IMR-90 (cell line): ENCODE results near the gene RCN1. TPM values are rescaled to one million over a fixed set of nuclear protein-coding genes. Genes with fewer than 3 reads are reported as not detected.

ENCODE experiments used
- ATAC-seq: fragments of 200-7000 bp; cut with Tn5 transposase; 2 replicates; pipeline ENCODE4 v1.9.1; 2020; ENCODE audit warnings: low read depth, mild to moderate bottlenecking, moderate library complexity
- BruUV-seq: library from RNA; stranded (reverse); fragments of 400-500 nt; replicated peaks from 2 replicates; lab custom pipeline; 2021; lab: Mats Ljungman, UMichigan
- CTCF ChIA-PET: fragments of 300-600 bp; formaldehyde crosslinking; extraction: SDS; loops from one replicate; lab custom pipeline; 2021; ENCODE audit warnings: antibody characterized with exemption; lab: Yijun Ruan, JAX
- POLR2A ChIA-PET: fragments of 300-600 bp; sonication (Branson Sonifier 250); formaldehyde crosslinking; loops from one replicate; lab custom pipeline; 2022; ENCODE audit warnings: antibody characterized with exemption; ENCODE audit not compliant: unreplicated experiment; lab: Charles Lee
- DNase-seq: peaks from one replicate; pipeline ENCODE4 v3.0.0; 2013
- H2AFZ ChIP-seq: replicated peaks from 2 replicates; pipeline ENCODE3; 2013; ENCODE audit warnings: low read length, mild to moderate bottlenecking; ENCODE audit not compliant: poor library complexity
- H2AK5ac ChIP-seq: 2 replicates; pipeline ENCODE4 v1.6.1; 2013; ENCODE audit warnings: low read depth, low read length, inconsistent platforms
- H2AK9ac ChIP-seq: replicated peaks from 2 replicates; pipeline ENCODE3; 2013; ENCODE audit warnings: mild to moderate bottlenecking, low read depth, low read length, moderate library complexity; ENCODE audit not compliant: poor library complexity
- H2BK120ac ChIP-seq: 2 replicates; pipeline ENCODE4 v1.6.1; 2013; ENCODE audit warnings: low read depth, low read length, inconsistent platforms
- H2BK15ac ChIP-seq: 3 replicates; pipeline ENCODE4 v1.6.1; 2013; ENCODE audit warnings: low read depth, low read length, inconsistent platforms
- H2BK20ac ChIP-seq: 2 replicates; pipeline ENCODE4 v1.6.1; 2013; ENCODE audit warnings: low read depth, mild to moderate bottlenecking, inconsistent platforms, low read length, moderate library complexity
- H2BK5ac ChIP-seq: 2 replicates; pipeline ENCODE4 v1.6.1; 2013; ENCODE audit warnings: mild to moderate bottlenecking, low read depth, low read length, inconsistent platforms; ENCODE audit not compliant: poor library complexity, severe bottlenecking
- H3K14ac ChIP-seq: replicated peaks from 2 replicates; pipeline ENCODE4 v1.6.1; 2013; ENCODE audit warnings: low read depth, low read length, inconsistent platforms
- H3K18ac ChIP-seq: 2 replicates; pipeline ENCODE4 v1.6.1; 2013; ENCODE audit warnings: low read depth, low read length, control low read depth
- H3K23ac ChIP-seq: 2 replicates; pipeline ENCODE4 v1.6.1; 2013; ENCODE audit warnings: low read depth, low read length, inconsistent platforms
- H3K27ac ChIP-seq: 2 replicates; pipeline ENCODE4 v1.5.1; 2013; ENCODE audit warnings: mild to moderate bottlenecking, control low read depth, low read length; ENCODE audit not compliant: insufficient read depth
- H3K27me3 ChIP-seq: 2 replicates; pipeline ENCODE4 v1.6.1; 2013; ENCODE audit warnings: low read length; ENCODE audit not compliant: control insufficient read depth, insufficient read depth
- H3K36me3 ChIP-seq: 2 replicates; pipeline ENCODE4 v1.6.1; 2013; ENCODE audit warnings: low read length, mixed read lengths; ENCODE audit not compliant: control insufficient read depth, insufficient read depth
- H3K4ac ChIP-seq: 2 replicates; pipeline ENCODE4 v1.6.1; 2013; ENCODE audit warnings: low read depth, low read length, inconsistent platforms
- H3K4me1 ChIP-seq: 2 replicates; pipeline ENCODE4 v1.6.1; 2013; ENCODE audit warnings: low read length, mixed read lengths; ENCODE audit not compliant: control insufficient read depth, insufficient read depth
- H3K4me2 ChIP-seq: 2 replicates; pipeline ENCODE4 v1.6.1; 2013; ENCODE audit warnings: low read depth, mild to moderate bottlenecking, control low read depth, low read length, moderate library complexity
- H3K4me3 ChIP-seq: 2 replicates; pipeline ENCODE4 v1.5.1; 2013; ENCODE audit warnings: low read depth, mild to moderate bottlenecking, control low read depth, low read length, moderate library complexity; ENCODE audit not compliant: insufficient read depth
- H3K56ac ChIP-seq: 2 replicates; pipeline ENCODE4 v1.6.1; 2013; ENCODE audit warnings: low read length, inconsistent platforms; ENCODE audit not compliant: insufficient read depth; ENCODE audit errors: extremely low read depth
- H3K79me1 ChIP-seq, 2 experiments: 2 replicates each; pipeline ENCODE4 v1.6.1; 2013; ENCODE audit warnings: low read length in 2 of 2, inconsistent platforms in 1 of 2, low read depth in 1 of 2
- H3K9ac ChIP-seq: 2 replicates; pipeline ENCODE4 v1.6.1; 2013; ENCODE audit warnings: low read depth, low read length, control low read depth
- H3K9me1 ChIP-seq: 2 replicates; pipeline ENCODE4 v1.6.1; 2013; ENCODE audit warnings: low read length, inconsistent platforms; ENCODE audit not compliant: insufficient read depth
- H3K9me3 ChIP-seq: 2 replicates; pipeline ENCODE4 v1.6.1; 2013; ENCODE audit warnings: low read length; ENCODE audit not compliant: control insufficient read depth, insufficient read depth
- H4K20me1 ChIP-seq: 2 replicates; pipeline ENCODE4 v1.6.1; 2013; ENCODE audit warnings: low read length, inconsistent platforms; ENCODE audit not compliant: insufficient read depth
- H4K5ac ChIP-seq: 2 replicates; pipeline ENCODE4 v1.6.1; 2013; ENCODE audit warnings: mild to moderate bottlenecking, low read depth, low read length, control low read depth
- H4K8ac ChIP-seq, 2 experiments: 2 replicates each; pipeline ENCODE4 v1.6.1; 2013; ENCODE audit warnings: low read depth in 2 of 2, low read length in 2 of 2, control low read depth in 1 of 2, inconsistent platforms in 1 of 2
- H4K91ac ChIP-seq: 2 replicates; pipeline ENCODE4 v1.6.1; 2013; ENCODE audit warnings: low read depth, low read length, inconsistent platforms; ENCODE audit not compliant: insufficient read depth
- BHLHE40 ChIP-seq: fragments of 150-350 bp; IDR thresholded peaks from 2 replicates; pipeline ENCODE4 v1.6.1; 2016; ENCODE audit warnings: mild to moderate bottlenecking, low read depth, low read length
- CEBPB ChIP-seq: IDR thresholded peaks from 2 replicates; pipeline ENCODE4 v1.6.1; 2012; ENCODE audit warnings: low read depth, low read length, improper control_type of control experiment
- CHD1 ChIP-seq: IDR thresholded peaks from 2 replicates; pipeline ENCODE4 v1.6.1; 2012; ENCODE audit warnings: low read depth, low read length, improper control_type of control experiment
- CTCF ChIP-seq: conservative IDR thresholded peaks from 2 replicates; pipeline ENCODE4 v1.5.1; 2012; ENCODE audit warnings: mild to moderate bottlenecking, low read depth, low read length, improper control_type of control experiment
- FOS ChIP-seq: fragments of 150-350 bp; IDR thresholded peaks from 2 replicates; pipeline ENCODE4 v1.6.1; 2016; ENCODE audit warnings: low read depth, low read length
- MAFK ChIP-seq: IDR thresholded peaks from 2 replicates; pipeline ENCODE4 v1.6.1; 2012; ENCODE audit warnings: low read depth, low read length, improper control_type of control experiment
- MAZ ChIP-seq: IDR thresholded peaks from 2 replicates; pipeline ENCODE4 v1.6.1; 2012; ENCODE audit warnings: low read depth, mild to moderate bottlenecking, low read length, improper control_type of control experiment, moderate library complexity, borderline replicate concordance
- MXI1 ChIP-seq: IDR thresholded peaks from 2 replicates; pipeline ENCODE4 v1.6.1; 2012; ENCODE audit warnings: low read depth, mild to moderate bottlenecking, low read length, moderate library complexity, borderline replicate concordance
- NFE2L2 ChIP-seq: fragments of 150-350 bp; IDR thresholded peaks from 2 replicates; pipeline ENCODE4 v1.6.1; 2016; ENCODE audit warnings: low read depth, mild to moderate bottlenecking, low read length
- POLR2A ChIP-seq: IDR thresholded peaks from 2 replicates; pipeline ENCODE4 v1.6.1; 2012; ENCODE audit warnings: mild to moderate bottlenecking, low read depth, low read length
- RAD21 ChIP-seq: IDR thresholded peaks from 2 replicates; pipeline ENCODE4 v1.6.1; 2012; ENCODE audit warnings: low read length, improper control_type of control experiment
- RCOR1 ChIP-seq: IDR thresholded peaks from 2 replicates; pipeline ENCODE4 v1.6.1; 2012; ENCODE audit warnings: mild to moderate bottlenecking, low read length, improper control_type of control experiment; ENCODE audit not compliant: insufficient replicate concordance
- SMC3 ChIP-seq: fragments of 150-350 bp; IDR thresholded peaks from 2 replicates; pipeline ENCODE4 v1.6.1; 2016; ENCODE audit warnings: low read depth, mild to moderate bottlenecking, antibody characterized with exemption, low read length, moderate library complexity
- WGBS, 2 experiments: methylation state at CpG; one replicate each; pipeline versions ENCODE4 v1.1.5 to v1.1.7; 2013; ENCODE audit warnings: missing lambda C conversion rate in 2 of 2; ENCODE audit not compliant: insufficient read length in 1 of 2; ENCODE audit errors: extremely low coverage in 2 of 2; 5-methylcytosine and 5-hydroxymethylcytosine counted together
- dilution Hi-C: fragments of 300-500 bp; cut with HindIII; formaldehyde crosslinking; loops from one replicate; pipeline ENCODE4 v1.14.3; 2018; ENCODE audit warnings: low sequenced_read_pairs; ENCODE audit not compliant: unreplicated experiment
- in situ Hi-C: fragments of 300-500 bp; cut with MboI; formaldehyde crosslinking; loops from 3 replicates; pipeline ENCODE4 v1.14.3; 2019; ENCODE audit warnings: low sequenced_read_pairs, inconsistent platforms, mixed read lengths
- intact Hi-C: fragments of 100-400 bp; cut with micrococcal nuclease; formaldehyde crosslinking; loops from 2 replicates; pipeline ENCODE4 v1.10.0; 2022
- polyA plus RNA-seq, 3 experiments: library from polyadenylated mRNA; depleted of rRNA; stranded (reverse); fragments of >200 nt; gene quantifications; 2 replicates each; pipeline ENCODE4 v1.2.3, GENCODE V29; 2012; ENCODE audit warnings: low replicate concordance in 1 of 3
- total RNA-seq: library from RNA; depleted of rRNA; stranded (reverse); fragments of >200 nt; gene quantifications from 2 replicates; pipeline ENCODE4 v1.2.3, GENCODE V29; 2012
- TF ChIP-seq, protein P1 (sequence below): fragments of 150-350 bp; IDR thresholded peaks from 2 replicates; pipeline ENCODE4 v1.6.1; 2016; ENCODE audit warnings: low read depth, mild to moderate bottlenecking, low read length, moderate library complexity, borderline replicate concordance
- TF ChIP-seq, protein P2 (sequence below): fragments of 150-350 bp; IDR thresholded peaks from 2 replicates; pipeline ENCODE4 v1.6.1; 2017; ENCODE audit warnings: mild to moderate bottlenecking, antibody characterized with exemption, low read length, low read depth

The RCN1 gene
- total and polyA plus RNA-seq, 2 of the 4 experiments (the other 2 are of a cell fraction), result 129 to 193 TPM

DNA sequence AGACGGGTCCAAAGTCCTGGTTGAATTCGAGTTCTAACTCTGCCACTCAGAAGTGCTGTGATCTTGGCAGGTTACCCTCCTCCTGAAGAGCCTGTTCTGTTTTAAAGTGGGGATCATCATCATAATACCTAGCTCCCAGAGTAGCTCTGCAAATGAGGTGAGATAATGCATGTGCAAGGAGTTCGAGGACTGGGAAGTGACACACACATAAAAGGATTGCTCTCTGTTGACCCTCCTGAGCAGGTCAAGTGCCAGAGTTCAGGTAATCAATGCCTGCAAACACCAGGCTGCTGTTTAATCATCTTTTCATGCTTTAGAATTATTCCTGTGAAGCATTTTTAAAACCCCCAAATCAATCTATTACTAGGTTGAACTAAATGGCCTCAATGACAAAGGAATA is 19.9 kb downstream of the RCN1 start:
- Histone ChIP-seq H2AFZ (no peak overlapping the region), H3K9me1 (peaks cover 10% of the 10 kb centered on the region), H2BK120ac (no peak overlapping the region), H2BK5ac (no peak overlapping the region), H3K27me3 (peaks cover 2% of the 10 kb centered on the region), H3K56ac (no peak overlapping the region), H4K8ac (no peak overlapping the region), H3K23ac (no peak overlapping the region), H2BK15ac (0 out of 3 replicates have a peak overlapping the region, but pooled peaks have one; percentile 41), H3K9me3 (no peaks in the 10 kb centered on the region), H2BK20ac (no peak overlapping the region), H3K4ac (no peak overlapping the region), H3K4me3 (no peak overlapping the region), H4K91ac (no peak overlapping the region), H4K20me1 (peaks cover 11% of the 10 kb centered on the region; the same call in 1 of the 2 replicates), H3K27ac (no peak overlapping the region), H3K36me3 (peaks cover 4% of the 10 kb centered on the region), H2AK9ac (no peak overlapping the region), H3K18ac (peak overlapping the region; percentile 35; the same call in 1 of the 2 replicates), H2AK5ac (peak overlapping the region; percentile 73; the same call in 1 of the 2 replicates), H4K5ac (no peak overlapping the region), H3K4me1 (peaks cover 5% of the 10 kb centered on the region), H3K4me2 (no peak overlapping the region), H3K9ac (no peak overlapping the region), H3K79me1 (0 out of 4 replicates have a peak, but pooled peaks cover 0 to 2% of the 10 kb centered on the region in 2 experiments), H3K14ac (no peak overlapping the region)
- intact Hi-C loops (no loop called here), in situ Hi-C loops (no loop called here), dilution Hi-C loops (no loop called here)
- DNase-seq (no peak), ATAC-seq (no peak)
- no CpG with 5 or more reads among the region's 3 CpGs for WGBS, 2 experiments
- no TSS peak for BruUV-seq
- ChIA-PET CTCF (no interaction called here), POLR2A (no interaction called here)
- TF ChIP-seq, protein P1, sequence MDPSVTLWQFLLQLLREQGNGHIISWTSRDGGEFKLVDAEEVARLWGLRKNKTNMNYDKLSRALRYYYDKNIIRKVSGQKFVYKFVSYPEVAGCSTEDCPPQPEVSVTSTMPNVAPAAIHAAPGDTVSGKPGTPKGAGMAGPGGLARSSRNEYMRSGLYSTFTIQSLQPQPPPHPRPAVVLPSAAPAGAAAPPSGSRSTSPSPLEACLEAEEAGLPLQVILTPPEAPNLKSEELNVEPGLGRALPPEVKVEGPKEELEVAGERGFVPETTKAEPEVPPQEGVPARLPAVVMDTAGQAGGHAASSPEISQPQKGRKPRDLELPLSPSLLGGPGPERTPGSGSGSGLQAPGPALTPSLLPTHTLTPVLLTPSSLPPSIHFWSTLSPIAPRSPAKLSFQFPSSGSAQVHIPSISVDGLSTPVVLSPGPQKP, result no peak
- no peak for TF ChIP-seq FOS
- TF ChIP-seq CEBPB, result no peak
- TF ChIP-seq RCOR1, result no peak
- TF ChIP-seq, protein P2, sequence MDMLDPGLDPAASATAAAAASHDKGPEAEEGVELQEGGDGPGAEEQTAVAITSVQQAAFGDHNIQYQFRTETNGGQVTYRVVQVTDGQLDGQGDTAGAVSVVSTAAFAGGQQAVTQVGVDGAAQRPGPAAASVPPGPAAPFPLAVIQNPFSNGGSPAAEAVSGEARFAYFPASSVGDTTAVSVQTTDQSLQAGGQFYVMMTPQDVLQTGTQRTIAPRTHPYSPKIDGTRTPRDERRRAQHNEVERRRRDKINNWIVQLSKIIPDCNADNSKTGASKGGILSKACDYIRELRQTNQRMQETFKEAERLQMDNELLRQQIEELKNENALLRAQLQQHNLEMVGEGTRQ, result no peak
- no peak for TF ChIP-seq RAD21
- no peak for TF ChIP-seq MAFK
- TF ChIP-seq CTCF, result no peak
- no peak for TF ChIP-seq SMC3
- TF ChIP-seq NFE2L2, result no peak
- no peak for TF ChIP-seq POLR2A
- no peak for TF ChIP-seq BHLHE40
- TF ChIP-seq MAZ, result no peak
- TF ChIP-seq CHD1, result no peak
- no peak for TF ChIP-seq MXI1
